IMR-90 (cell line): ENCODE data around the gene TMEM114.
"Not testable (repeated sequence)": the region's sequence is repeated elsewhere in the genome, so short reads cannot be mapped to it uniquely, and the experiment has no call there.

Experiments
- BHLHE40 ChIP-seq: fragments of 150-350 bp; IDR thresholded peaks from 2 replicates; pipeline ENCODE4 v1.6.1; 2016; ENCODE audit warnings: mild to moderate bottlenecking, low read depth, low read length
- CEBPB ChIP-seq: IDR thresholded peaks from 2 replicates; pipeline ENCODE4 v1.6.1; 2012; ENCODE audit warnings: low read depth, low read length, improper control_type of control experiment
- FOS ChIP-seq: fragments of 150-350 bp; IDR thresholded peaks from 2 replicates; pipeline ENCODE4 v1.6.1; 2016; ENCODE audit warnings: low read depth, low read length
- MAFK ChIP-seq: IDR thresholded peaks from 2 replicates; pipeline ENCODE4 v1.6.1; 2012; ENCODE audit warnings: low read depth, low read length, improper control_type of control experiment
- MAZ ChIP-seq: IDR thresholded peaks from 2 replicates; pipeline ENCODE4 v1.6.1; 2012; ENCODE audit warnings: low read depth, mild to moderate bottlenecking, low read length, improper control_type of control experiment, moderate library complexity, borderline replicate concordance
- MXI1 ChIP-seq: IDR thresholded peaks from 2 replicates; pipeline ENCODE4 v1.6.1; 2012; ENCODE audit warnings: low read depth, mild to moderate bottlenecking, low read length, moderate library complexity, borderline replicate concordance
- POLR2A ChIP-seq: IDR thresholded peaks from 2 replicates; pipeline ENCODE4 v1.6.1; 2012; ENCODE audit warnings: mild to moderate bottlenecking, low read depth, low read length
- RAD21 ChIP-seq: IDR thresholded peaks from 2 replicates; pipeline ENCODE4 v1.6.1; 2012; ENCODE audit warnings: low read length, improper control_type of control experiment
- RCOR1 ChIP-seq: IDR thresholded peaks from 2 replicates; pipeline ENCODE4 v1.6.1; 2012; ENCODE audit warnings: mild to moderate bottlenecking, low read length, improper control_type of control experiment; ENCODE audit not compliant: insufficient replicate concordance
- RFX5 ChIP-seq: IDR thresholded peaks from 2 replicates; pipeline ENCODE4 v1.8.0; 2012; ENCODE audit warnings: low read depth, mild to moderate bottlenecking, low read length, moderate library complexity
- TF ChIP-seq, protein P1 (sequence below): conservative IDR thresholded peaks from 2 replicates; pipeline ENCODE4 v1.5.1; 2012; ENCODE audit warnings: mild to moderate bottlenecking, low read depth, low read length, improper control_type of control experiment
- TF ChIP-seq, protein P2 (sequence below): fragments of 150-350 bp; IDR thresholded peaks from 2 replicates; pipeline ENCODE4 v1.6.1; 2016; ENCODE audit warnings: low read depth, mild to moderate bottlenecking, low read length, moderate library complexity, borderline replicate concordance

DNA sequence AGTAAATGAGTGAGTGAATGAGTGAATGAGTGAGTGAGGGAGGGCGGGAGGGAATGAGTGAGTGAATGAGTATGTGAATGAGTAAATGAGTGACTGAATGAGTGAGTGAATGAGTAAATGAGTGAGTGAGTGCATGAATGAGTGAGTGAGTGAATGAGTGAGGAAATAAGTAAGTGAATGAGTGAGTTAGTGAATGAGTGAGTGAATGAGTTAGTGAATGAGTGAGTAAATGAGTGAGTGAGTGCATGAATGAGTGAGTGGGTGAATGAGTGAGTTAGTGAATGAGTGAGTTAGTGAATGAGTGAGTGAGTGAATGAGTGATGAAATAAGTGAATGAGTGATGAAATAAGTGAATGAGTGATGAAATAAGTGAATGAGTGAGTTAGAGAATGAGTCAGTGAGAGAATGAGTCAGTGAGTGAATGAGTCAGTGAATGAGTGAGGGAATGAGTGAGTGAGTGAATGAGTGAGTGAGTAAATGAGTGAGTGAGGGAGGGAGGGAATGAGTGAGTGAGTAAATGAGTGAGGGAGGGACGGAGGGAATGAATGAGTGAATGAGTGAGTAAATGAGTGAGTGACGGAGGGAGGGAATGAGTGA, 26.3 kb downstream of the TMEM114 start:
- TF ChIP-seq, protein P1, sequence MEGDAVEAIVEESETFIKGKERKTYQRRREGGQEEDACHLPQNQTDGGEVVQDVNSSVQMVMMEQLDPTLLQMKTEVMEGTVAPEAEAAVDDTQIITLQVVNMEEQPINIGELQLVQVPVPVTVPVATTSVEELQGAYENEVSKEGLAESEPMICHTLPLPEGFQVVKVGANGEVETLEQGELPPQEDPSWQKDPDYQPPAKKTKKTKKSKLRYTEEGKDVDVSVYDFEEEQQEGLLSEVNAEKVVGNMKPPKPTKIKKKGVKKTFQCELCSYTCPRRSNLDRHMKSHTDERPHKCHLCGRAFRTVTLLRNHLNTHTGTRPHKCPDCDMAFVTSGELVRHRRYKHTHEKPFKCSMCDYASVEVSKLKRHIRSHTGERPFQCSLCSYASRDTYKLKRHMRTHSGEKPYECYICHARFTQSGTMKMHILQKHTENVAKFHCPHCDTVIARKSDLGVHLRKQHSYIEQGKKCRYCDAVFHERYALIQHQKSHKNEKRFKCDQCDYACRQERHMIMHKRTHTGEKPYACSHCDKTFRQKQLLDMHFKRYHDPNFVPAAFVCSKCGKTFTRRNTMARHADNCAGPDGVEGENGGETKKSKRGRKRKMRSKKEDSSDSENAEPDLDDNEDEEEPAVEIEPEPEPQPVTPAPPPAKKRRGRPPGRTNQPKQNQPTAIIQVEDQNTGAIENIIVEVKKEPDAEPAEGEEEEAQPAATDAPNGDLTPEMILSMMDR: not testable (repeated sequence)
- TF ChIP-seq RAD21, POLR2A, BHLHE40, MXI1, RFX5, MAZ, FOS, RCOR1, MAFK, CEBPB: not testable (repeated sequence)
- TF ChIP-seq, protein P2, sequence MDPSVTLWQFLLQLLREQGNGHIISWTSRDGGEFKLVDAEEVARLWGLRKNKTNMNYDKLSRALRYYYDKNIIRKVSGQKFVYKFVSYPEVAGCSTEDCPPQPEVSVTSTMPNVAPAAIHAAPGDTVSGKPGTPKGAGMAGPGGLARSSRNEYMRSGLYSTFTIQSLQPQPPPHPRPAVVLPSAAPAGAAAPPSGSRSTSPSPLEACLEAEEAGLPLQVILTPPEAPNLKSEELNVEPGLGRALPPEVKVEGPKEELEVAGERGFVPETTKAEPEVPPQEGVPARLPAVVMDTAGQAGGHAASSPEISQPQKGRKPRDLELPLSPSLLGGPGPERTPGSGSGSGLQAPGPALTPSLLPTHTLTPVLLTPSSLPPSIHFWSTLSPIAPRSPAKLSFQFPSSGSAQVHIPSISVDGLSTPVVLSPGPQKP: not testable (repeated sequence)
